ENCODE measurements around the gene RNF150.

Gene RNF150

DNA sequence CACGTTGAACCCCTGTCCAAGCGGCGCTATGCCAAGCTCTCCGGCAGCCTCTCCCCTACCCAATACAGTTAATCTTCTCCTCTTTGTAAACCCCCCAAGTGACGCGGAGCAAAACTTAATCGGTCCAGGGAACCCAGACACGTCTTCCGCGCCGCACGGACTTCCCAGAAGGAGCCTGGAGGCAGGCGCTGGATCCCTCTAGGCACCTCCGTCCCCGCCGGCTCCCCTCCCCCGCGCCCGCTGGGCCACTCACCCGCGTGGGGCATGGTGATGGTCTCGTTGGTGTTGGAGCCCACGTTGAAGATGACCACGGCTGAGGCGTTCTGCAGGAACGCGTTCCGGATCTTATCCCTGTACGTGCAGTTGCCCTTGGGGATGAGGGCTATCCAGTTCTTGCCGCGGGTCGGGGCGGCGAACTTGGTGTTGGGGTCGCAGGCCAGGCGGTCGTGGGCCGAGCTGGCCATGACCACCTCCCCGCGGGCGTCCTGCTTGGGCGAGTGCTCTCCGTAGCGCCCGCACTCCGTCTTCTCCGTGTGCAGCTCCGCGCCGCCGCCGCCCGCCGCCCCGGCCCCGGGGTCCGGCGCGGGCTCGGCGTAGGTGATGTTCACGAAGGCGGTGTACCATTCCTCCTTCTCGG, 1.1 kb downstream of the RNF150 start:
- FAIRE-seq (no peak), DNase-seq (ENCODE audit: insufficient read length, low spot score) (no peak)

DNA sequence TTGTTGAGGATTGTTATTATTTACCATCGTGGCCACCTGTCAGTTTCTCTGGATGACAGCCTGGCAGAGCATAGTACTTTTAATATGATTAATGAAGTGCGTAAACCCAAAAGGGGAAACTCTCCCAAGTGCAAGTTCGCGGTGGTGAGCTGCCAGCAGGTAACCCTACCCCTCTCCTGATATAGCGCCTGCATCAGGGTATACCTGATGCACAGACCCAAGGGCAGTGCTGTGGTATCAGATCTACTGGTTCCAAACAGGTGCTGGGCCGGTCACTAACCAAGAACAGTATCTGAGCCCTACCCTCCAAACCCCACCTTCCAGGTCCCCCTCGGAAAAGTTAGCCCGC, 1.6 kb downstream of the RNF150 start:
- FAIRE-seq = no peak
- no peak for DNase-seq (ENCODE audit: insufficient read length, low spot score)

DNA sequence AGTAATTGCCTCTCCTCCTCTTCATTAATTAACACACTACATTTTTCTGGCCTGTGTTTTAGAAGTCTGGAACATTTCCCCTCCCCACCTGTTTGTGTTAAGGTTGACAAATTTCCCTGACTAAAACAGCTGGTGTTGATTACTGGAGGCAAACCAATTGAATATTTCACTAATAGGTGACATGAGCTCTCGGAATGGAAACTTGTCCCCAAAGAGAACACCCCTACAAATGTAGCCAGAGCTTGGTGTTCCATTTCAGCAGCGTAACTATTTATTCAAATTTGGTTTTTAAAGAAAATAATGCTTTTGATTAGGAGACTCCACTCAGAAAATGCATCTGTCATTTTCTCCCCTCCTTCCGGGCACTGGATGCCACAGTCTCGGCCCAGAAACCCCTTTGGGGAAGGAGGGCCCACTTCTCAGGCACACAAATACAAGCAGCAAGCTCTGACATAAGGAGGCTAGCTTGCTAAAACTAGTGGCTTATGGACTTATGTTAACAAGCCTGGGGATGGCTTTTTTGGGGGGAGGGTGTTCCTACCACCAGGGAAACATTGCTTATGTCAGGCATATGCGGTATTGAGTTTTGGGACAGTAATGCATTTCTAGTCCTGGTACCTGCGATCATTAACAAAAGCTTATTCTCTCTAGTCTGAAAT, 2.2 kb downstream of the RNF150 start:
- FAIRE-seq (no peak), DNase-seq (ENCODE audit: insufficient read length, low spot score) (no peak)

DNA sequence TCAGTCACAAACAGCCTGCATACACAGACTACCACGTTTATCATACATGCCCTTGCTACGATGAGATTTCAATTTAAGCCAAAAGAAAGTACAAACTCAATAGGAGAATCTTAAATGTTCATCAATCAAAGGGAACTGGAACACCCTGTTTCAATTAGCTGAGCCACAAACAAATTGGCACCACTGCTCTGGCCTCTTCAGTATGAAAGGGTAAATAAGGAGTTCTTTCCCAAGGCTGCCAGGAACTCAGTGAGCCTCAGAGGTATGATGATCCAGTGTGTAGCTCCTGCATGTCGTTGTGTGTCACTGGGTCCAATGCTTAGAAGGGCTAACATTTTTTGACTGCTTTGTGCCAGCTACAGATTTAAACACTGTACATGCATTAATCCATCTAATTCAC, 5.4 kb downstream of the RNF150 start:
- no peak for DNase-seq (ENCODE audit: insufficient read length, low spot score)
- FAIRE-seq = no peak

DNA sequence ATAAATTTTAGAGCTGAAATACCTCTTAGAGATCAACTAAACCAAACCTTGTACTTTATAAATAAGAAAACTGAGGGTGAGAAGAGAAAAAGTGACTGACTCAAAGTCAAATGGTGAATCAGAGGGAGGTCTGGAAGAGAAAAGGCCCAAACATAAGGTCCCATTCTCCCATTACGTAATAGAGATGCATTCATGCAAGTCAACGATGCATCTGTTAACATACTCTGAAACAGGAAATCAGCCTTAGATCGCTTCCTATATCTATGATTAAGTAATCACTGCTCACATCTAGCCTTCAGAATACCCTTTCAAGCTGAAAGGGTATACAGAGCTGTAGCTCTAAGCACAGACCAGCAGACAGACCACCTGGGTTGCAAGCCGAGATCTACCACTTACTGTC, 6.5 kb downstream of the RNF150 start:
- no peak for FAIRE-seq

DNA sequence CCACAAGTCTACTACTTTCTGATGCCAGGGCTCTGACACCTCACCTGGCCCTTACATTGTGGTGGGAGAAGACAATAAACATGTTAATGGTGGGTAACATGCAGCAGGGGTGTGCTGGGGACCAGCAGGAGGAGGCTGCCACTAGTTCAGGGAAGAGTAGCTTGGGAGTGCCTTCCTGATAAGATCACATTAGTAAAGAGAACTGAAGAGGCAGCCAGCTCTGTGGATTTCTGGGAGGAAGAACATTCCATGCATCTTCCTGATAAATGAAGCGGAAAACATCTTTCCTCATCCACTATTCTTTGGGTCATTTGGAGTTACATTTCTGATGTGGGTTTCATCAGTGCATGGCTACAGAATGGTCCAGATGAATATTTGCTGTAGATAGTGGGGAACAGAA, 9.0 kb downstream of the RNF150 start:
- FAIRE-seq (no peak), DNase-seq (ENCODE audit: insufficient read length, low spot score) (no peak)

More for the DNA sequence above, 6.5 kb downstream of the RNF150 start:
- DNase-seq (ENCODE audit: insufficient read length, low spot score) = no peak

DNA sequence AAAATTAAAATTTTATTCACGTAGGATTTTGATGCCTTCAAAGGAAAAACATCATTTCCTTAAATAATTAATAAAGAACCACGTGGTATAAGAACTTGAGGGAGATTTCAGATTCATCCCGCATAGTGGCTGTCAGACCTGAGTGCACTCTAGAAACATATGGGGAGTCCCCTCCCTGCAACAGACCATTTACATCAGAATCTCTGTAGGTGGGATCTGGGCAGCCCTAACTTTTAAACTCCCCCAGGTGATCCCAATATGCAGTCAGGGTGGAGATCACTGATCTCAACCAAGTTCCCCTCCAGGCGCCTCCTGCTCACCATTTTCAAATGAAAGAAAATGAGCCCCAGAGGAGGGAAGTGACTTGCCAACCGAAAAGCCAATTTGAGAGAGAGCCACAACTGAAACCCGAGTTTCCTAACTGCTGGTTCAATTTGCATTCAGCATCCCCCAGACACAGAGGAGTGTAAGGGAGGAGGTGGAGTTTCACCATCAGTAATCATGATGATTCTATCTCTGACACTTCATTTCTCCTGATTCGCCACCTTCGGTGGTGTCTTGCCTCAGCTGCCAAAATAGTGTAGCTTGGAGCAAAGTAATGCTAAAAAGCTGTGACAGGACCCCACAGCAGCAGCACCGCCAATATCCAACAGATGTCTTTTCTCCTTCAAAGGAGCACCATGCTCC, 11.4 kb downstream of the RNF150 start:
- FAIRE-seq (no peak), DNase-seq (ENCODE audit: insufficient read length, low spot score) (no peak)

DNA sequence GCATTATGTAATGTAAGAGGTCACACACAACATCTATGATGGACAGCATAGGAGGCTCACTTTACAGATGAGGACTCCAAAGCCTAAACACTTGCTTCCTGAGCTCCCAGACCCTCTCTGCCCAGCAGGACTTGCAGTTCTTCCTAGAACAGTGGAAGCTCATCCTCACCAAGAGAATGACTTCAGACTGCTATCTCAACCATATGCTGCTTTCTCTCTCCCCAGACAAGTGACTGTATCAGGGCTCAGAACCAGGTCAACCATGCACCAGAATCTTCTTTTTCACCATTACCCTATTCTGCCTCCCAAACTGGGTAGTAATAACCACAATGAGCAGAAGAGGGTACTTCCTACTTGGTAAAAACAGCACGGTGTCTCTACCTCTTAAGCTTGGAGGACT, 12.2 kb downstream of the RNF150 start:
- no peak for FAIRE-seq

DNA sequence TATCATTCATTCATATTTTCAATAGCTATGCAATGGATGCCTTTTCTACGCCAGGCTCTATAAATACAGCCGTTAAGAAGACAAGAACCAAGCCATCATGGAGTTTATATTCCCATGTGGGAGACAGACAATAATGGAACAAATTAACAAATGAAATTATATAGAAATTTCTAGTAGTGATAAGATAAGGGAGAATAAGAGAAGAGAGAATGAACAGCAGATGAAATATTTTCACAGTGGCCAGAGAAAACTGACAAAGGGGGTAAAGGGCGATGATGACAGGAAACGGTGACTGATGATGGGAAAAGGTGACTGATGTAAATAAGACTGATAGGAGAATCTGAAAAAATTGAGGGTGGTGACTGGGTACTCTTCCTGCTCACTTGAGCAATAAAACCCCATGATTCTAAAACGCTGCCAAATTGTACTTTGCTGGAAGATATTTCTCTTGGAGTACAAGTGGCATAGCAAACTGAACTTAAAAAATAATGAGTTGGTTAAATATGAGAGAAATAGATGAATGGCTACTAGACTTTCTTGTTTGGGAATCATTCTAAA, 13.2 kb downstream of the RNF150 start:
- FAIRE-seq (no peak), DNase-seq (ENCODE audit: insufficient read length, low spot score) (no peak)

More for the DNA sequence above, 12.2 kb downstream of the RNF150 start:
- no peak for DNase-seq (ENCODE audit: insufficient read length, low spot score)

DNA sequence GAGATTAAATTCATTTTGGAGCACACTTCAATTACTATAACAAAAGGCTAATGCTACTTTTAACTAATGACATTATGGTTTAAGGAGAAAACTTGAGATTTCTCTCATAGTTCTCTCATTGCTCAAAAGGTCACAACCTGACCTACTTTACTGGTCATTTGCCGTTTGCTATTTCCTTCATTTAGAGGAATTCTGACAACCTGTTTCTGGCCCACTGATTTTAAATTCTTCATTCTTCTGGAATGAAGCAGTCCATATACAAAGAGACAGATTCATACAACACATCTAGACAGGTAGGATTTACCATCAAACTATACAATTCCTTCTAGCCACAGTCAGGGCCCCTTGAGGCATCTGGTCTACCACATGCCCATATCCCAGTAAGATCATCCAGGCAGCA, 14.2 kb downstream of the RNF150 start:
- no peak for FAIRE-seq

DNA sequence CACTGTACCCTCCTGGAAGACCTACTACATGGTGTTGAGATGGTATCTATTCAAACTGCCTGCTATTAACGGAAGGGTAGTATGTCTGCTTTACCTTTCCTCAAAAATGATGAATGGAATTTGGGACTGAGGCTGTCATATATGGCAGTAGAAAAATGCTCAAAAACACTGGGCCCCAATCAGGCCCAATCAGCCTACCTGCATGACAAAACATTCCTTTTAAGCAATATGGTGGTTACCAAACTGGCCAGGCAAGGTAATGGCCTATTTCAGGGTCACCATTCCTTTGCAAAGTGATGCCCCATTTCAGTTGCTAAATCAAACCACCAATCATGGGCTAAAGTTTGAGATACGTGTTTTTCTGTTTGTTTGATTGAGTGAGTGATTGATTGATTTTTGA, 14.9 kb downstream of the RNF150 start:
- DNase-seq (ENCODE audit: insufficient read length, low spot score) = no peak
- FAIRE-seq = no peak

More for the DNA sequence above, 14.2 kb downstream of the RNF150 start:
- DNase-seq (ENCODE audit: insufficient read length, low spot score) = no peak

DNA sequence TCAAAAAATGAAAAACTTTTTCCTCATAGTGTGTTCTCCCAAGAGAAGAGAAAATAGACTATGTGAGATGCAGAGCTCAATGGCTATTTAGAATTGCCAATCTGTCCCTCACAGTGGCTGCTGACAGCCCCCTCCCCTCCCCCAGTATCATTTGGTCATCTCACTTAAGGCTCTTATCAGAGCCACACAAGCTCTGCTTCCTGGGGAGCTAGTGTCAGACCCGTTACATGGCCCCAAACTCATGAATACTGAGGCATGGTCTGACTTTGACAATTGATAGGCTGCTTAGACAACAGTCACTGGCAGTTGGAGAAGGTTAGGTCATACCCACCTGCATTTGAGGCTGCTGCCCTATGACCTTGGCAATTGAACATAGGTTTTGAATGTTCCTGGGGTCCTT, 15.3 kb downstream of the RNF150 start:
- DNase-seq (ENCODE audit: insufficient read length, low spot score) = no peak
- FAIRE-seq = no peak

DNA sequence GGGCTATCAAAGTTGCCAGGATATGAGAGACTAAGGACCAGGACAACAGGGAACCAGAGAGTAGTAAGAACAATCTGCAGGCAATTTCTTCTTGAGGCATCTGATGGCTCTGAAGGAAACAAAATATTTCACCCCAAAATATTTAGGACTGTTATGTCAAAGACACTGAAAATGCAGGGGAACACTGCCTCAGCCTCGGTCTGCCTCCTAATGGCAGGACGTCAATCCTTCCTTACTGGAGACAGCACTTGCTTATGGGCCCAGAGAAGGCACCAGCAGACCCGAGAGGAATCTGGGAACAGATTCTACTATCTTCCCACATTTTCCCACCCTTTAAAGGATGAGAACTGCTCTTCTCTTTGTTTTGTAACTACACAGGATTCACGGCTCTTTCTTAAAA, 23.3 kb downstream of the RNF150 start:
- FAIRE-seq = no peak

DNA sequence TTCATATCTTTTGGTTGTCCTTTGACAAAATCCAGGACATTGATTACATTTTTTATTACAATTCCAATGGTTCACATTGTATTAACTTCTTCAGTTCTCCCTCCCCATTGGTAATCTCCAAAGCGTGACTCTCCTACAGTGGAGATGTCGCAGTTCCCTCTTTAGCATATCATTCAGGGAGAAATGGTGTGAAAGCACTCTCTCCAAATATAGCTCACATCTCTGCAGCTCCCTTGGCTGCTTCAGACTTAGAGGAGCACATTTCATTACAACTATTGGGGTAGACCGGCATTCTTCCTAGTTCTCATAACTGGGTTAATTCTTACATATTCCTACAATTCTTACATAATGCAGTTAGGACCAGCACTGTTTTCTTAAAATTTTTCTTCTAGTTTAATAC, 25.3 kb downstream of the RNF150 start:
- FAIRE-seq (no peak), DNase-seq (ENCODE audit: insufficient read length, low spot score) (no peak)

More for the DNA sequence above, 23.3 kb downstream of the RNF150 start:
- no peak for DNase-seq (ENCODE audit: insufficient read length, low spot score)

DNA sequence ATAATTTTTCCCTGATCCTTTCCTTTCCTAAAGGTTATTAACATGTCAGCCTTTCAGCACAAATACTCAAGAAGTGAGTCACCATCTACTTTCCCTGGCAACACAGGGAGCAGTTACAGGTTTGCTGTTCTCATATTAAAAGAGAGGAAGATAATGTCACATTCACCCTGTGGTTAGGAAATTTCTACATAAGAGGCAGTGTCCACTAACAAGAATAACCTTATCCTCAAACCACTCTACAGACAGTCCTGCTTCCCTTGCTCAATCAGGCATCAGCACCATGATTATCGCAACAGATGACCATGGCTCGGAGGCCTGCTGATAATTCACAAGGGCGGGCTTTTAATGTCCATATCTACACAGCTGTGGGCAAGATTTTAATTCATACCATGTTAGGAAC, 30.9 kb downstream of the RNF150 start:
- no peak for FAIRE-seq

DNA sequence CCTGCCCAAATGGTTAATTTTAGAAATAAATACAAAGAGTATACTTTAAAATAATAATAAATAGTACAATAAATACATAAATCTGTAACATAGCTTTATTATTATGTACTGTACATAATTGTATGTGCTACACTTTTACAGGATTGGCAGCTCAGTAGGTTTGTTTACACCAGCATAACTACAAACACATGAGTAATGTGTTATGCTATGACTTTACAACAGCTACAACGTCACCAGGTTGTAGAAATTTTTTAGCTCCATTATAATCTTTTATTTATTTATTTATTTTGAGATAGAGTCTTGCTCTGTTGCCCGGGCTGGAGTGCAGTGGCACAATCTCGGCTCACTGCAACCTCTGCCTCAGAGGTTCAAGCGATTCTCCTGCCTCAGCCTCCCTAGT, 31.8 kb downstream of the RNF150 start:
- DNase-seq (ENCODE audit: insufficient read length, low spot score) (no peak), FAIRE-seq (no peak)

More for the DNA sequence above, 30.9 kb downstream of the RNF150 start:
- no peak for DNase-seq (ENCODE audit: insufficient read length, low spot score)

DNA sequence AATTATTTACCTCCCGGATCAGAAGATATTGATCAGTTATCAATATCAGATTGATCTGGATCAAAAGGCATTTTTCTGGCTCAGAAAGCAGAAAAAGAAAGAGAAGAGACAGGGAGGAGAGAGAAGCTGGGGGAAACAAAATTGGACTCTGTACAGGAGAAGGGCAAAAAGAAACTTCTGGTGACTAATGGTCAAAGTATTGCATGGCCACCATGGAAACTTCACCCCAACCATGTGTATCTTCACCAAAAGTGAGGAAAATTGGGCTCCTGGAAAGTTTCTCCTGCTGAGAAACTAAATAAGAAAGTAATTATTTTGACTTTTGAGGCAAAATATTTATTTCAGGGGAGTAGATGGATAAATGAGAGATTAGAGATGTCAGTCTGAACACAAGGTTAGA, 33.9 kb downstream of the RNF150 start:
- FAIRE-seq = no peak

DNA sequence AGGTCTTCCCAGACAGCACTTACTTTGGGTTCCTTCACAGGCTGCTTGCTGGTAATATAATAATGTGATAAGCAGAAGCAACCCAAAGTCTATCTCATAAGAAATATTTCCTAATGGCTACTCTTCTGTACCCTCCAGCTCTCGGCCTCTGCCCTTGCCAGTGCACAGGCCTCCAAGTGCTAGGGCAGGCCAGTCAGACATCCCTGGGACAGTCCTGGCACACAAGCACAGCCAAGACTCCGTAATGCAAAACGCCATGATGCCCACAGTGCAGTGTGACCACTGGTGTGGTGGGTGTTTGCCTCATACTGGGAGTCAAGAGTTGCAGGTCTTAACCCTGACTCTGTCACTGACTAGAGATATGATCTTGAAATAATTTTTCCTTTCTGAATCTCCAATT, 35.1 kb downstream of the RNF150 start:
- no peak for DNase-seq (ENCODE audit: insufficient read length, low spot score)
- FAIRE-seq = no peak

More for the DNA sequence above, 33.9 kb downstream of the RNF150 start:
- DNase-seq (ENCODE audit: insufficient read length, low spot score) = no peak

DNA sequence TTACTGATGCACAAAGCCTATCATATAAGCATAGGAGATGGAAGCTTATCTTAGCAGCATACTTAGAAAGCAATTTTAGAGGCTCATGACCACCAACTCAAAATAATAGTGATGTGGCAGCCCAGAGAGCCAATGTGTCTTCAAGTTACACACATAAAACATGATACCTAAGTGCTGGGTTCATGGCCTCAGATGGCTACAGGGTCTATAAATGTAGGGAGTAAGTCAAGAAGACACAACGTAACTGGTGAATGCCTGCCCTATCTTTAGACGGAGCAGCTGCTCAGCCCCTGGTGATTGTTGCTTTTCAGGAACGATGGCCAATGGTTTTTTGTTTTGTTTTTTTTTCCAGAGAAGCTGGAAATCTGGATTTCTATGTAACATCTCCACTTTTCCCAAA, 42.8 kb downstream of the RNF150 start:
- DNase-seq (ENCODE audit: insufficient read length, low spot score) = no peak
- FAIRE-seq = no peak

DNA sequence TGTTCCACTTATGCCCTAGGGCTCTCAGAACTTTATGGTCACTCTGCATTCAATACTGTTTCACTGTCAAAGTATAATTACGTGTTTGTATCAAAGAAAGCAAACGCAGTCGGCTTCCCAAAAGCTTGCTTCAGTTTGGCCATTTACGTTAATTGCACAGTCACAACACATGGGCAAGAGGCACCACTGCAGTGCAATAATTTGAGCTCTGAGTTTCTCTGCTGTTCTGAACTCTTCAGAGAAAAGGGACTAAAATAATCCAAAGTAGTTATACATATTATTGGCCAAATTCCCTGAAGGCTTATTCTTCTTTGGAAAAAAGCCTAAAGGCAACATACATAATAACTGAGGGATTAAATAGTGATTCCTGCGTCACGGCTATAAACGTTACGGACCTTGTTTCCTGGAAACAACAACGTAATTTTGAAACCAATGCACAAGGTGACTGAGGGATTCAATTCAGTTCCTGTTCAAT, 51.3 kb downstream of the RNF150 start:
- no peak for FAIRE-seq
- no peak for DNase-seq (ENCODE audit: insufficient read length, low spot score)

DNA sequence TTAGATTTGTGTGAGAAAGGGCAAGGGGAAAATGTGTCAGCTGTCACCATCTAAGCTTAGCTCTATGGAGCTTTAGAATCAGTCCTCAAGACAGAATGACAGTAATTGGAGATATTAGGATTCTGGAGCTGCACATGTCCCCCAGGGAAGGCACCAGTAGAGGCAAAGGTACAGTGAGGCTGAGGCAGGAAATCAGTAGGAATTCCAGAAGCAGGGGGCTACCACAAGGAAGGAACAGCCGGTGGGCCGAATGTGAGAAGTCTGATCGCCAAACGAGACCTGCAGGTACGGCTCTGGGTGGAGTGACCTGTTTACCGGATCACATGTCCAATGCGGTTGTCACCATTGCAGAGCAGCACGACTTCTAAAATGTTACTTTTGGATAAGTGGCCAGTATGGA, 52.6 kb downstream of the RNF150 start:
- DNase-seq (ENCODE audit: insufficient read length, low spot score) = no peak
- no peak for FAIRE-seq
